Dedifferentiated amniotic fluid mesenchymal stem cell (primary cell): ENCODE results near the gene C17orf113.

Experiments used
- DNase-seq: peaks from one replicate; pipeline ENCODE4 v3.0.0-alpha.2; 2016; ENCODE audit errors: extremely low spot score

The C17orf113 gene

DNA sequence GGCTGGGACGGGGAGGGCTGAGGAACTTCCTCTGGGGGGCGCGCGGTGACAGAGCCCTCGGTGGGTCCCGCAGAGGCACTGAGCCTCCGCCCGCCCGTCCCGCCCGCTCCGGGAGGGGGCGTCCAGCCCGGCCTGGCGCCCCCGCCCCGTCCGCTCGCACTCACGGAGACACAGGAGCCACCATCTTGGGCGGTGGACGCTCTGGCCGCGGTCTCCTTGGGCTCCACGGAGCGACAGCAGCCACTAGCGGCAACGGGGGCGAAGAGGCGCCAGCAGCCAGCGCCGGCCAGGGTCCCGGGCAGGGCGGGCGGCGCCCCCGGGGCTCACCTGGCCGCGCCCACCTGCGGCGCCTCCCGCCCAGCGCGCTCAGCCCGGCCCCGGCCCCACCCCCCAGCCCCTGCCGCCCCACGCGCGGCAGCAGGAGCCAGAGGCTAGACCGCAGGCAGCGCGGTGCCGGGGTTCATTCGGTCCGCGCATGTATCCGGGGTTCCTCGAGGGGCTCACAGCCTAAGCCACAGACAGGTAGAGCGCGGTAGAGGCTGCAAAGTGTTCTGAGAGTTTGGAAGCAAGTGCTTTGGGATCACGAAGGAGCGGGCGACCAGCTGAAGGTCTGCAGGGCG lies at the start of gene C17orf113:
TSS of gene C17orf113 (minus strand) at position 209 of the 620 bp plus-strand sequence. CDS start 7,225 bp downstream, outside the sequence.
- DNase-seq = no peak

GRCh38 chr17:42098730-42099399 lies 48.5 kb upstream of the C17orf113 start:
- no peak for DNase-seq

GRCh38 chr17:42097691-42098631 lies 47.6 kb upstream of the C17orf113 start, which contains the start of gene ZNF385C:
ZNF385C (minus strand) TSS chr17:42098473; CDS start chr17:42063056, 35,417 bp downstream.
- DNase-seq = no peak

DNA sequence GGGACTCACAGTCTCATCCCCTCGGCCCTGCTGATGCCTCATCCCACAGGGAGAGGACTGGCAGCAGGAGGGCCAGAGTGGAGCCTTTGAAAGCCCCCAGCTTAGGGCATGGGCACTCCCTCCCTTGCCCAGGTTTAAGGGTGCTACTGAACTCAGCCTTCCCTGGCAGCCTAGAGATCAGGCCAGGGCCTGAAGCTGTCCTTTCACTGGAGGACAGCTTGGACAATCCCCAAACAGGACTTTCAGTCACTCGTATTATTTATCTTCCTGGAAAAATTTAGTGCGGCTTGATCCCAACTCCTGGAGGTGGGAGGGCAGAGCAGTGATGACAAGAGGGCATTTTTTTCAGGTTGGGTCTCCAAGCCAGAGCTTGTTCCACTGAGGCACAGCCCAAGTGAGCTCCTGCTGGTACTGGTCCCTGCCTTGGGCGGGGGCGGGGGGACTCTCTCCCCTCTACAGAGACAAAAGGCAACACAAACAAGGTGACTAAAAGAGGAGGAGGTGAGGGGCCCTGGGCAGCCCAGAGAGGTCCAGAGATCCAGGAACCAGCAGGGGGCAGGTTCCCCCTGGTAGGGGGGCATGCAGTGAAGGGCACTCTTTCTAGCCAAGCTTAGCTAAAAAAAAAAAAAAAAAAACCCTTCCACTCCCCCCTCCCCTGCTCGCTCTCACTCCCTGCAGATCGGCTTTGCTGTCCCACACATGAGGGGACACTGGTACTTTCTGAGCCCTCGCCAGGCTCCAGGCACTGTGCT lies 46.1 kb upstream of the C17orf113 start:
- DNase-seq = no peak

DNA sequence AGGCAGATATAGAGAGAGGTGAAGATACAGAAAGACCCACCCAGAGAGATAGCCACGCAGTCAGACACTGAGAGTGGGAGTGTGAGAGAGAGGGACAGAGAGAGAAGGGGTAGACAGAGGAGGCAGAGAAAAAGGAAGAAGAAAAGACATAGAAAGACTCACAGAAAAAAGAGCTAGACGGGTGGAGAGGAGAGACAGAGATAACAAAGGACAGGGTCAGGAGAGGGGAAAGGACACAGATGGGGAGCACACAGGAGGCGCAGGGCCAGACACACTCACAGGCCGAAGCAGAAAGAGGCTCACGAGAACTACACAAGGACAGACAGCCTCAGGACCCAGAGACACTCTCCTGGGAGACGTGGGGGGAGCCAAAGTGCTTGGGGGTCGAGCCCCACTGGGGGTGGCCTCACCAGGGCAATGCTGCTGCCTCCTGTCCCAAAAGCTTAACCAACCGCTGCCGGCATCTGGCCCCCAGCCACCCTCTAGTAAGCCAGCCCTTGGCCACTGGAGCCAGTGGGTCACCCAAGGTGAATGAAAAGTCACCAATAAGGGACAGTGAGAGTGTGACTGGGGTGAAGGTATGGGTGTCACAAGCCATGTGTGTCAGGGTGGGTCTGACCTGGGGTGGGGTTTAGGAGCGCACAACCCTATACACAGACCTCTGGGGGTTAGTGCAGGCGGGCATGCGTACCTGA lies 44.1 kb upstream of the C17orf113 start:
- no peak for DNase-seq

DNA sequence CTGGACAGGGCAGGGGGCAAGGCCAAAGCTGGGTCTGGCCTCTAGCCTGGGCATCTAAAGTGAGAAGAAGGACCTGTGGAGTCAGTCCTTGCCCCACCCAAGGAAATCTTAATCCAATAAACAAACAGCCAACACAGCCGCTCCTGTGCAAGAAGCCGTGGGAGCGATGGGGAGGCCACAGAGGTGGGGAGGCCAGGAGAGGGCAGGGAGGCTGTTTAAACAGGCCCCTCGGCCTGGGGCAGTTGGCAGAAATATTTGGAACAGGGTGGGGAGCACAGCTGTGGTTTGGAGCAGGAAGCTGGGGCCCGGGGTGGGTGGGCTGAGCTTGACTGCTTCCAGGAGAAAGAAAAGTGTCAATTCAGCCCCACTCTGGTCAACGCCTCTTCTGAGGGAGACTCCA lies 42.5 kb upstream of the C17orf113 start:
- no peak for DNase-seq

DNA sequence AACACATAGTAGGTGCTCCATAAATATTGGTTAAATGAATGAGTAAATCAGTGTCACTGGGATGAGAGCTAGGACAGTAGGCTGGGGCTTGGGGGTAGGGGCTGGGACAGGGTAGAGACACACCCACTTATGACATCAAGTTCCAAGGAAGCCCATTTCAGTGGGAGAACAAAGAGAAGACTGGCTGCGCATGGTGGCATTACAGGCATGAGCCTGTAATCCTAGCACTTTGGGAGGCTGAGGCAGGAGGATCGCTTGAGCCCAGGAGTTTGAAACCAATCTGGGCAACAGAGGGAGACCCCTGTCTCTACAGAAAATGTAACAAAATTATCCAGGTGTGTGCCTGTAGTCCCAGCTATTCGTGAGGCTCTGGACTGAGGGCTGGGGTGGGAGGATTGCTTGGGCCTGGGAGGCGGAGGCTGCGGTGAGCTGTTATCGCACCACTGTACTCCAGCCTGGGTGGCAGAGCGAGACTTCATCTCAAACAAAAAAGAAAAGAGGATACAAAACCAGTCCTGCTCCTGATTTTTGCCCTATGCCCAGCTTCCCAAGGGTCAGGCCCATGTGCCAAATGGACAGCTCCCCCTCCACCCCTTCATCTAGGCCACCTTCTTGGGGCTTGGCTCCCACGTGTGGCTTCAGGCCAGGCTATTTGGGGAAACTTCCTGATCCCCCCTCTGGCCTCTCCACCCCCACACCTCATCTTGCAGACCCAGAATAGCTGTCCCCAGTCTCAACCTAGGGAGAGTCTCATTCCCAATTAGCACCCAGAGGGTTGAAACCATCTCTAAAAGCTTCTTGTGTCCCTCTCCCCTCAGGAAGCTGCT lies 40.8 kb upstream of the C17orf113 start:
- DNase-seq = no peak

GRCh38 chr17:42088736-42089135 lies 38.3 kb upstream of the C17orf113 start:
- no peak for DNase-seq

- no peak for DNase-seq
These were observed 37.6 kb upstream of the C17orf113 start for GRCh38 chr17:42087736-42088705.

DNA sequence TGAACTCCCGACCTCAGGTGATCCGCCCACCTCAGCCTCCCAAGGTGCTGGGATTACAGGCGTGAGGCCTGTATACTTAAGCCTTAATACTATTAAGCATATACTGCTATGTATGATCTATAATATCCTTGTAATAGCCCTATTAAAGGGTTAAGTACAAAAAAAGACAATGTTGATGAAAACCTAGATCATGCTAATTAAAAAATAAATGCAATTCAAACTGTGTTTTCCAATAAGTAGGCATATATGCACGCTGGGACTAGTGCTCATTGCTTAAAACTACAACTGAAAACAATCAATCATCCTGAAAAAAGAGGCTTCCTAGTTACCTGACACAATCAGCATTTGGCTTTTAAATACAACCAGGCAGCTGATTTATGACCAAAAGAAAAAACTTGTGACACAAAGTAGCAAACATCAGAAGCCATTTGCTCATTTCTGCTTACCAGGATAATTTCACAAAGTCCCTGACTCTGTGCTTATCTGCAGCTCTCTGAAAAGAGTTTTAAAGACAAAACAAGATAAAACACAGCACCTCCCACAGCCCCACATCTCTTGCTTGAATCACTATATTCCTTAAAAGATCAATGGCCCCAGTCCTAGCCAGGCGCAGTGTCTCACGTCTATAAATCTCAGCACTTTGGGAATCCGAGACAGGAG lies 36.8 kb upstream of the C17orf113 start:
- no peak for DNase-seq

GRCh38 chr17:42081516-42082129 lies 31.2 kb upstream of the C17orf113 start:
- DNase-seq = no peak

GRCh38 chr17:42079541-42079940 lies 29.1 kb upstream of the C17orf113 start:
- no peak for DNase-seq

- no peak for DNase-seq
These were observed 28.1 kb upstream of the C17orf113 start for GRCh38 chr17:42078396-42079043.

DNA sequence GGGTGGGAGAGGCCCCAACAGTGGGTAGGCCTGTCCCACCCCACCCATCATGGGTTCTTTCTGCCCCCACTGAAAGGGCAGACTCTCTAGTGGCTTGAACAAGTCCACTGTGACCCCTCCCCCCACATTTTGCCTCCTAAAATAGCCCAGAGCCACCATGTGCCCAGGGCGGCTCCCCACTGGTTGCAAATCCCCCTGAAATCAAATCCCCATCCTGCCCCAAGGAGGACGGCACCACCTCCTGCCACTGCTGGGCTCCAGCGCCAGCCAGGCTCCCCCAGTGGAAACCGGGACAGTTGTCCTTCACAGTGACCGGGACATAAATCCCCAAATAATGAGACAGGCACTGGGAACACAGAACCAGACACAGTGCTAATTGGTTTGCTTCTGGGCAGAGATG lies 27.4 kb upstream of the C17orf113 start:
- no peak for DNase-seq

- no peak for DNase-seq
These were observed 26.6 kb upstream of the C17orf113 start for GRCh38 chr17:42076797-42077559.

DNA sequence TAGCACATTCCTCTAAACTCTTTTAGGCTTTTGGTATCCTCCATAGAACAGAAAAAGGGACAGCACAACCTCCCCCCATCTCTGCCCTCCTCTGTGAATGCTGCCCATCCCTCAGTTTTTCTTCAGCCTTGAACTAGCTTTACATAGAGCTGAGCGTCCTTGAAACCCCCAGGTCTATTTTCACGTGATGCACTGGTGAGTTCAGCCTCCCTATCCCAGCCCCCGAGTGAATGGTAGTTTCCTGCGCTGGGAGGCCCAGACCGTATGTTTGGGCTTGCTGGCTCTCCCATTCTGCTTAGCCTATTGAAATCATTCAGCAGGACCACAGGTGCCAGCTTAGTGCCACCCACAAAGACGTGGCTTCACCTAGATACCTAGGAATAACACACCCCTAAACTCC lies 25.4 kb upstream of the C17orf113 start:
- no peak for DNase-seq
